Measurements from ENCODE around the gene KIR3DL1. TPM values are rescaled to one million over a fixed set of nuclear protein-coding genes. Genes with fewer than 3 reads are reported as not detected.
"Not testable (repeated sequence)": the region's sequence is repeated elsewhere in the genome, so short reads cannot be mapped to it uniquely, and the experiment has no call there.

The KIR3DL1 gene
- total and polyA plus RNA-seq, 11 donors: 0.16 to 0.83 (median 0.19) TPM; not detected in 8

DNA sequence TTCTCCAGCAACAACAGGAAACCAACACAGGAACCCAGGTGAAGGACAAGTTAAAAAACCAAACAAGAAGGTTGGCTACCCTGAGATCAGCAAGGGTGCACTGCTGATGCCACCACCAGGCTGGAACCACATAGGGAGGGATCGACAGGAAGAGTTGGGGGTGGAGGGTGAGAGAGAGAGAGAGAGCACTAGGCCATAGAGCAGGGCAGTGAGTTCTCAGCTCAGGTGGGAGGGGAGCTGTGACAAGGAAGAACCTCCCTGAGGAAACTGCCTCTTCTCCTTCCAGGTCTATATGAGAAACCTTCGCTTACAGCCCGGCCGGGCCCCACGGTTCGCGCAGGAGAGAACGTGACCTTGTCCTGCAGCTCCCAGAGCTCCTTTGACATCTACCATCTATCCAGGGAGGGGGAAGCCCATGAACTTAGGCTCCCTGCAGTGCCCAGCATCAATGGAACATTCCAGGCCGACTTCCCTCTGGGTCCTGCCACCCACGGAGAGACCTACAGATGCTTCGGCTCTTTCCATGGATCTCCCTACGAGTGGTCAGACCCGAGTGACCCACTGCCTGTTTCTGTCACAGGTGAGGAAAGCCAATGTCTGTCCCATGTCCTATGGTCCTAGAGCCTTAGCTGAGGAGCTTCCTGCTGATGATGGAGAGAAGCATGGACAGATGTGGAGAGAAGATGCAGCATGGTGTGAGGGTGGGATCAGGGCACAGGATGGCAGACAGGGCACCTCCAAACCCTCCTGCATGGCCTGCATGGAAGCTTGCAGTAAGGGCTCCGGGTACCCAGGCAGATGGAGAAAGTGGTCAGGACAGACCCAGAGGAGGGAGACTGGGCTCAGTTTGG is 10.4 kb upstream of the KIR3DL1 start:
- TF ChIP-seq, protein P1, sequence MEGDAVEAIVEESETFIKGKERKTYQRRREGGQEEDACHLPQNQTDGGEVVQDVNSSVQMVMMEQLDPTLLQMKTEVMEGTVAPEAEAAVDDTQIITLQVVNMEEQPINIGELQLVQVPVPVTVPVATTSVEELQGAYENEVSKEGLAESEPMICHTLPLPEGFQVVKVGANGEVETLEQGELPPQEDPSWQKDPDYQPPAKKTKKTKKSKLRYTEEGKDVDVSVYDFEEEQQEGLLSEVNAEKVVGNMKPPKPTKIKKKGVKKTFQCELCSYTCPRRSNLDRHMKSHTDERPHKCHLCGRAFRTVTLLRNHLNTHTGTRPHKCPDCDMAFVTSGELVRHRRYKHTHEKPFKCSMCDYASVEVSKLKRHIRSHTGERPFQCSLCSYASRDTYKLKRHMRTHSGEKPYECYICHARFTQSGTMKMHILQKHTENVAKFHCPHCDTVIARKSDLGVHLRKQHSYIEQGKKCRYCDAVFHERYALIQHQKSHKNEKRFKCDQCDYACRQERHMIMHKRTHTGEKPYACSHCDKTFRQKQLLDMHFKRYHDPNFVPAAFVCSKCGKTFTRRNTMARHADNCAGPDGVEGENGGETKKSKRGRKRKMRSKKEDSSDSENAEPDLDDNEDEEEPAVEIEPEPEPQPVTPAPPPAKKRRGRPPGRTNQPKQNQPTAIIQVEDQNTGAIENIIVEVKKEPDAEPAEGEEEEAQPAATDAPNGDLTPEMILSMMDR (IDR thresholded peaks at IDR 0.05): no peak
- no peak for TF ChIP-seq POLR2A (IDR thresholded peaks at IDR 0.05)
- intact Hi-C loops (cut with DNase I): no loop called here
- WGBS, 4 donors: 77 to 82% (median 79%) methylated on average over 9 to 14 of the region's 14 CpGs

DNA sequence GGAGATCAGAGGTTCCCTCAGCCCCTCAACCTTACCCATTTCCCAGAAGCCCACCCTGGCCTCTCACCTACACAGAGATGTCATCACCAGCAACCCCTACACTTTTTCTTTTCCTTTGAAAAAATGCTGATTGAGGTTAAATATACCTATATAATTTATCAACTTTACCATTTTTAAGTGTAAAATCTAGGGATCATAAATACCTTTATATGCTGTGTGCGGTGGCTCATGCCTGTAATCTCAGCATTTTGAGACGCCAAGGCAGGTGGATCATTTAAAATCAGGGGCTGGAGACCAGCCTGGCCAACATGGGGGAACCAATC is 9.8 kb upstream of the KIR3DL1 start:
- TF ChIP-seq, protein P1 (IDR thresholded peaks at IDR 0.05): no peak
- no peak for TF ChIP-seq POLR2A (IDR thresholded peaks at IDR 0.05)
- Histone ChIP-seq H3K27me3 (peaks cover 0 to 5% (median 0%) of the 10 kb centered on the region in 9 donors), H3K36me3 (no peaks in the 10 kb centered on the region), H3K4me1 (no peaks in the 10 kb centered on the region), H3K4me3 (no peak overlapping the region), H3K9me3 (peaks cover 0 to 3% (median 0%) of the 10 kb centered on the region in 12 donors), H3K27ac (no peak overlapping the region)
- ATAC-seq: no peak
- intact Hi-C loops (cut with DNase I): no loop called here
- no peak for DNase-seq
- WGBS, 4 donors: 64 to 73% (median 66%) methylated on average over 2 of the region's 2 CpGs

More for the DNA sequence above, 10.4 kb upstream of the KIR3DL1 start:
- Histone ChIP-seq H3K27me3 (peaks cover 0 to 5% (median 0%) of the 10 kb centered on the region in 9 donors), H3K36me3 (no peaks in the 10 kb centered on the region), H3K4me1 (no peaks in the 10 kb centered on the region), H3K9me3 (peaks cover 0 to 2% (median 0%) of the 10 kb centered on the region in 12 donors), H3K4me3 (no peak overlapping the region), H3K27ac (no peak overlapping the region)
- ATAC-seq (no peak), DNase-seq (no peak)

DNA sequence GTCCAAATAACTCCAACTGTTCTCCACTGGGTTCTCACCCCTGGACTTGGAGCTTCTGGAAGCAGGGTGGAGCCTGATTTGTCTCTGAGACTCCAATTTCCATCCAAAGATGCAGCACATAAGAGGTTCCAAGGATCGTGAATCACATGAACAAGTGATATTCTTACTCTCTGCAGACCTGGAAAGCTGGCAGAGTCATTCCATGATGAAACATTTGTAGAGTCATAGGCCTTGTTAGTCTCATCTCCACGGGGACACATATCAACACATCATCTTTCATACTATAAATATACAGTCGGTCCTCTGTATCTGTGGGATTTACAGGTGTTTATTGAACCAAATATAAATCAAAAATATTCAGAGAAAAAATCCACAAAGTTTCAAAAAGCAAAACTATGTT is 1.7 kb upstream of the KIR3DL1 start:
- H3K27ac ChIP-seq; H3K4me3 ChIP-seq; ATAC-seq; H3K4me1 ChIP-seq; H3K36me3 ChIP-seq; intact Hi-C loops (cut with DNase I); H3K27me3 ChIP-seq; DNase-seq: not testable (repeated sequence)
- peaks cover 0 to 13% (median 2%) of the 10 kb centered on the region in 12 donors for H3K9me3 ChIP-seq
- WGBS, 4 donors: 54 to 62% (median 56%) methylated on average over 3 of the region's 3 CpGs

DNA sequence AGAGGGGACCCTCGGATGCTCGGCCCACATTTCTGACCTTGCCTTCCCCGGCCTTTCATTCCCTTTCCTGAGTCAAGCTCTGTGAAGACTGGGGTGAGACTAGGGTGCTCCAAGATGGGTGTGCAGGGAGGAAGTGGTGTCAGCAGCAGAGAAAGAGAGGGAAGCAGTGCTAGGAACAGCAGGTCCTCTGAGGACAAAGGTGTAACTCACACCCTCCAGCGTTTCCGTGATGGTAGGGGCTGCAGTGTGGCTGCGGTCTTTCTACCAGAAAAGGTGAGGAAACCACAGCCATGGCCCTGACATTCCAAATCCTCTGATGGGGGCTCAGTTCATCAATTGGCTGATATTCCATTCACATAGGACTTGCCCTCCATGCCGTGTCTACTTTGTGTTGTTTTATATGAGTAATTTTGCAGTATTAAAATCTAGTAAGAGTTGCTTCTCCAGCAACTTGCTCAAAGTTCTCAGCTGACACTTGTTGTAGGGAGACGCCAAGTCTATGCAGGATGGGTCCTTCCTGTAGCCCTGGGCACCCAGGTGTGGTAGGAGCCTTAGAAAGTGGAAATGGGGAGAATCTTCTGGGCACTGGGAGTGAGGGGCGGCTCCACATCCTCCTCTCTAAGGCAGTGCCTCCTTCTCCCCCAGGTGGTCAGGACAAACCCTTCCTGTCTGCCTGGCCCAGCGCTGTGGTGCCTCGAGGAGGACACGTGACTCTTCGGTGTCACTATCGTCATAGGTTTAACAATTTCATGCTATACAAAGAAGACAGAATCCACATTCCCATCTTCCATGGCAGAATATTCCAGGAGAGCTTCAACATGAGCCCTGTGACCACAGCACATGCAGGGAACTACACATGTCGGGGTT is 1.6 kb downstream of the KIR3DL1 start:
- DNase-seq (no peak), ATAC-seq (no peak)
- no peak overlapping the region for H3K4me3 ChIP-seq
- H3K27me3 ChIP-seq: peaks cover 0 to 2% (median 0%) of the 10 kb centered on the region in 9 donors
- no peaks in the 10 kb centered on the region for H3K36me3 ChIP-seq
- 77 to 87% (median 81%) methylated on average over 14 to 15 of the region's 15 CpGs for WGBS, 4 donors
- TF ChIP-seq, protein P1 (IDR thresholded peaks at IDR 0.05): no peak
- TF ChIP-seq POLR2A (IDR thresholded peaks at IDR 0.05): no peak
- no peaks in the 10 kb centered on the region for H3K9me3 ChIP-seq
- H3K27ac ChIP-seq: no peak overlapping the region
- no peaks in the 10 kb centered on the region for H3K4me1 ChIP-seq
- intact Hi-C loops (cut with DNase I): no loop called here

DNA sequence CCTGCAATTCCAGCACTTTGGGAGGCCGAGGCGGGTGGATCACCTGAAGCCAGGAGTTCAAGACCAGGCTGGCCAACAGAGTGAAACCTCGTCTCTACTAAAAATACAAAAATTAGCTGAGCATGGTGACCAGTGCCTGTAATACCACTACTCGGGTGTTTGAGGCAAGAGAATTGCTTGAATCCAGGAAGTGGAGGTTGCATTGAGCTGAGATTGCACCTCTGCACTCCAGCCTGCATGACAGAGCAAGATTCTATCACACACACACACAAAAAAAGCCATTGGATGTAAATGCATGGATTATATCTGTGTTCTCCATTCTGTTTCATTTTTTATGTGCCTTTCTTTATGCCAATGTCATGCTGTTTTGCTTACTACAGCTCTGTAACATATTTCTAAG is 8.1 kb downstream of the KIR3DL1 start:
- H3K9me3 ChIP-seq; H3K4me3 ChIP-seq; H3K27ac ChIP-seq; intact Hi-C loops (cut with DNase I); H3K36me3 ChIP-seq; H3K4me1 ChIP-seq; ATAC-seq; DNase-seq; H3K27me3 ChIP-seq: not testable (repeated sequence)
- 49 to 64% (median 60%) methylated on average over 4 of the region's 4 CpGs for WGBS, 4 donors

DNA sequence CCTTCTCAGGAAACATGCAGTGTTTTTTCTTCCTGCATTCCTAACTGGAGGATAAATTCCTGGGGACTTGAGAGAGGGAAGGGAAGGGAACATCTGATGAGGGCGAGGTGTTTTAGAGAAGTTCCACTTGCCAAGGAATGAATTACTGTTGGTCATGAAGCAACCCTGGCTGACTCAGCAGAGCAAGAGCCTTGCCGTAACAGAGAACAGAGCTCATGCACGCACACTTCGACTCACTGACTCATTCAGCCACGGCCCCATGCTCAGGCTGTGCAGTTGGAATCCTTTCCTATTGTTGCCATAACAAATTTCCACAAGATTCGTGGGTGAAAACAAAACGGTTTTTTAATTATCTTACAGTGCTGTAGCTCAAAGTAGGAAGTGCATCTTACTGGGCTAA is 9.1 kb downstream of the KIR3DL1 start:
- ATAC-seq; H3K36me3 ChIP-seq; intact Hi-C loops (cut with DNase I); H3K27ac ChIP-seq; H3K4me1 ChIP-seq; H3K4me3 ChIP-seq; H3K27me3 ChIP-seq; DNase-seq; H3K9me3 ChIP-seq: not testable (repeated sequence)
- WGBS, 4 donors: 54 to 67% (median 64%) methylated on average over 7 of the region's 7 CpGs

DNA sequence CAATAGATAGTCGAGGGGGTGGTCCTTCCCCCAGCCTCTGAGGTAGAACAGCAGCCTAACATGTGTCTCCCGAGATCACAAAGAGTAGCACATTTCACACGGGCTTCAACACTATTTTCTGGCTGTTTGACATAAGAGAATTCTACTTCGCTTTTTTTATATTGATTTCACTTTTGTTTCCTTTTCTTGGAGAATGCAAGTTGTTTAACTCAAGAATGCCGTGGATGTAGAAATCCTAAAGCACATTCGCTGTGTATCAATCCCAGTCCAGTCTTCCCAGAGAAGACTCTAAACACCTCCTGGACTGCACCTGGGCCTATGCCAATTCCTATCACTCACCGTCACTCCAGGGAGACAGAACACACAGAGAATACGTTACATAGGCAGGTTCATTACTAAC is 11.8 kb downstream of the KIR3DL1 start:
- H3K36me3 ChIP-seq; H3K9me3 ChIP-seq; H3K27me3 ChIP-seq; ATAC-seq; H3K4me1 ChIP-seq; H3K27ac ChIP-seq; DNase-seq; H3K4me3 ChIP-seq; intact Hi-C loops (cut with DNase I): not testable (repeated sequence)
- WGBS, 4 donors: 60 to 68% (median 66%) methylated on average over 8 of the region's 8 CpGs

Measured in heart left ventricle (tissue), 16 donors.